Activated naive CD4-positive, alpha-beta T cell treated with anti-CD3 and anti-CD28 coated beads, Interleukin-2, amount 50 U/mL, for 24 hours (primary cell): ENCODE data around the gene PAN2.
"Not testable (repeated sequence)": the region's sequence is repeated elsewhere in the genome, so short reads cannot be mapped to it uniquely, and the experiment has no call there.

Experiments used
- H3K27ac Mint-ChIP-seq: one replicate; pipeline ENCODE4 v1.8.0; 2021; ENCODE audit warnings: mild to moderate bottlenecking, mixed read lengths
- H3K27me3 Mint-ChIP-seq: one replicate; pipeline ENCODE4 v1.8.0; 2021; ENCODE audit warnings: mixed read lengths
- H3K36me3 Mint-ChIP-seq: one replicate; pipeline ENCODE4 v1.8.0; 2021; ENCODE audit warnings: mixed read lengths
- H3K4me1 Mint-ChIP-seq: one replicate; pipeline ENCODE4 v1.8.0; 2021; ENCODE audit warnings: mixed read lengths
- H3K4me3 Mint-ChIP-seq: one replicate; pipeline ENCODE4 v1.8.0; 2021; ENCODE audit warnings: mild to moderate bottlenecking, mixed read lengths
- H3K9me3 Mint-ChIP-seq: one replicate; pipeline ENCODE4 v1.8.0; 2021; ENCODE audit warnings: mixed read lengths

PAN2 gene

DNA sequence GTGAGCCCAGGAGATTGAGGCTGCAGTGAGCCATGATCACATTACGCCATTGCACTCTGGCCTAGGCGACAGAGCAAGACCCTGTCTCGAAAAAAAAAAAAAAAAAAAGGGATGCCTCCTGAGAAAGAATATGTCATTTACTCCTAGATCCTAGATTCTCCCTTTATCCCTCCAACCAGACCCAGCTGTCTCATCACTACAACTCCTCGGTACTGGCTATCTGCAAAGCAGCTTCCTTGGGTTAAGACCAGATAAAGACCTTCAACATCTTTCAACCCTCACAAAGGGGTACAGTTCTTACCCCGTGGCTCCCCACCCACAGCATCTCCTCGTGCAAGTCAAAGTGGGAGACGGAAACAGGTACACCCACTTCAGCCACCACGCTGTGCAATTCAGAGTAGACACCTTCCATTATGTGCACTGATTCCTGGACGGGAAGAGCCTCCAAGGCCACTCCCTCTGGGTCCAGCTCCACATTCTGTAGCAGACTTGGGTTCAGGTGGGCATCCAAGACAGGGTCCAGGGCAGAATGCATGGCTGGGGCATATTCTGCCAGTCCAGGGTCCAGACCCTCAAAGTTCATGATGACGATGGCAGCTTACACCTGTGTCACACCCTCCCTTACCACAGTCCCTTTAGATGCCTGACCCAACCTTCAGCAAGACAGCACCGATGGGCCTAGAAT, 1.1 kb downstream of the PAN2 start:
- Mint-ChIP-seq H3K36me3 (peaks cover 7% of the 10 kb centered on the region), H3K9me3 (no peaks in the 10 kb centered on the region), H3K27ac (peak overlapping the region; percentile 100), H3K27me3 (no peaks in the 10 kb centered on the region), H3K4me3 (peak overlapping the region; percentile 97), H3K4me1 (peaks cover 32% of the 10 kb centered on the region)

- H3K4me1 Mint-ChIP-seq: peaks cover 19% of the 10 kb centered on the region
- no peak overlapping the region for H3K4me3 Mint-ChIP-seq
- H3K27ac Mint-ChIP-seq: peak overlapping the region; percentile 2
- H3K27me3 Mint-ChIP-seq: no peaks in the 10 kb centered on the region
- H3K36me3 Mint-ChIP-seq: peaks cover 9% of the 10 kb centered on the region
- H3K9me3 Mint-ChIP-seq: no peaks in the 10 kb centered on the region
Measured at GRCh38 chr12:56330936-56331490, 2.8 kb downstream of the PAN2 start.

DNA sequence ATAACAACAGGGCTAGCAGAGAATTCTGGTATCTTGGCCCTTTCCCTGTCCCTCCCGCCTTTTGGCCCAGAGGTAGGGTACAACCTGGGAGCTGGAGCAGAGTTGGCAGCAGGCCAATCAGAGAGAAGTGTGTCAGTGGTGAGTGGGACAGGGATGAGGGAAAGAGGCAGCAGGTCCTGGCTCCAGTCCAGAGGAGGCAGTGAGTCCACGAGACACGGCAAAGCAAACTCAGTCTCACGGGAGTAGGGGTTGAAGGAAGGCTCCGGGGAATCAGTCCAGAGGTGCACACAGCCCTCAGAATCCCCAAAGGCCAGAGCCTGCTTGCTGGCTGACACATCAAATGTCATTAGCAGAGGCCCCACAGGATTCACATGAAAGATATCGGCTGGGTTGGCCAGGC, 7.3 kb downstream of the PAN2 start:
- Mint-ChIP-seq H3K36me3 (peaks cover 15% of the 10 kb centered on the region), H3K4me1 (peaks cover 5% of the 10 kb centered on the region), H3K9me3 (no peaks in the 10 kb centered on the region), H3K27ac (no peak overlapping the region), H3K4me3 (no peak overlapping the region), H3K27me3 (no peaks in the 10 kb centered on the region)

GRCh38 chr12:56326126-56326525, 7.7 kb downstream of the PAN2 start:
- Mint-ChIP-seq H3K4me1 (peaks cover 1% of the 10 kb centered on the region), H3K4me3 (no peak overlapping the region), H3K27me3 (no peaks in the 10 kb centered on the region), H3K36me3 (peaks cover 13% of the 10 kb centered on the region), H3K9me3 (no peaks in the 10 kb centered on the region), H3K27ac (no peak overlapping the region)

DNA sequence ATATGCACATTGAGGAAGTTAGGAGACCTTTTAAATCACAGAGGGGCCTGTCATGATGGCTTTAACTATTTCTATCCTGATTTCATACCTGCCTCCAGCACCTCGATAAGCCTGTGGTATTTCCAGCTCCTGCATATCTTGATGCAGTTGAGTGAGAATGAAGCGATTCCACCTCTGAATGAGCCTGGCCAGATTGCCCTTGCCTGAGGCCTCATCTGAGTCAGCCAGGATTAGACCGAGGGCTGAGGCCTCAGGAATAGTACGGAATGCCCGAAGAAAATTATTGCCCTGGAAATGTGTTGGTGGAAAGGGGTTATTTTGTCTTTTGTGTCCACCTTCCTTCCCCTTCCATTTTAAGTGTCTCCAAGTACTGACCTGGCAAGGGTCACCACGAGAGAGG, 9.6 kb downstream of the PAN2 start:
- no peak overlapping the region for H3K4me3 Mint-ChIP-seq
- H3K27me3 Mint-ChIP-seq: no peaks in the 10 kb centered on the region
- H3K36me3 Mint-ChIP-seq: peaks cover 16% of the 10 kb centered on the region
- H3K27ac Mint-ChIP-seq: no peak overlapping the region
- H3K4me1 Mint-ChIP-seq: no peaks in the 10 kb centered on the region
- H3K9me3 Mint-ChIP-seq: no peaks in the 10 kb centered on the region

GRCh38 chr12:56321610-56322009, 12.2 kb downstream of the PAN2 start:
- H3K36me3 Mint-ChIP-seq, H3K9me3 Mint-ChIP-seq, H3K4me1 Mint-ChIP-seq, H3K4me3 Mint-ChIP-seq, H3K27me3 Mint-ChIP-seq, H3K27ac Mint-ChIP-seq: not testable (repeated sequence)

GRCh38 chr12:56321027-56321426, 12.8 kb downstream of the PAN2 start:
- Mint-ChIP-seq H3K27me3 (no peaks in the 10 kb centered on the region), H3K9me3 (no peaks in the 10 kb centered on the region), H3K4me3 (no peak overlapping the region), H3K36me3 (peaks cover 10% of the 10 kb centered on the region), H3K4me1 (no peaks in the 10 kb centered on the region), H3K27ac (no peak overlapping the region)

- H3K27ac Mint-ChIP-seq: no peak overlapping the region
- peaks cover 4% of the 10 kb centered on the region for H3K36me3 Mint-ChIP-seq
- peaks cover 12% of the 10 kb centered on the region for H3K4me1 Mint-ChIP-seq
- no peaks in the 10 kb centered on the region for H3K27me3 Mint-ChIP-seq
- no peak overlapping the region for H3K4me3 Mint-ChIP-seq
- H3K9me3 Mint-ChIP-seq: no peaks in the 10 kb centered on the region
Measured at GRCh38 chr12:56317675-56318074, 16.1 kb downstream of the PAN2 start.

GRCh38 chr12:56315622-56316473, 18.0 kb downstream of the PAN2 start, which contains the start of gene CNPY2:
Gene CNPY2, minus strand, starts transcription at chr12:56315988. Its CDS starts 771 bp downstream, at chr12:56315217.
- peak within 1 kb of the TSS; percentile 98 for H3K4me3 Mint-ChIP-seq
- H3K27ac Mint-ChIP-seq: peak within 1 kb of the TSS; percentile 97
- H3K4me1 Mint-ChIP-seq: peaks cover 12% of the 10 kb centered on the region
- H3K27me3 Mint-ChIP-seq: no peaks in the 10 kb centered on the region
- H3K9me3 Mint-ChIP-seq: no peaks in the 10 kb centered on the region
- H3K36me3 Mint-ChIP-seq: peaks cover 4% of the 10 kb centered on the region

DNA sequence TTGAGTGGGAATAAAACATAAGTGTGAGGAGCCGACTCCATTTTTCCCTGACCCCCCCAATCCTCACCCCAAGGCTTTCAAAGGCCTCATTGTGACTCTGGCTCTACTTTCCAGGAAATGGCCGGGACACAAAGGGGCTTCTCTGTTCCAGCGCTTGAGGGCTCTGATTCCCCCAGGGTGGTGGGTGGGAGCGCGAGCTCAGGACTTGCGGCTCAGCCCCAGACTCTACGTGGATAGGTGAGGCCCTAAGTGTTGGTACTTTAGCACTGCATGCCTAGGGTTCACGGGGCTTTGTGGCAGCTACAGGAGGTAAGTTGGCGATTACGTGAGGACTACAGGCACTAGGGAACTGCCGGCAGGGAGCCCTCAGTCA, 18.6 kb downstream of the PAN2 start:
- H3K9me3 Mint-ChIP-seq: no peaks in the 10 kb centered on the region
- H3K36me3 Mint-ChIP-seq: peaks cover 4% of the 10 kb centered on the region
- H3K4me1 Mint-ChIP-seq: peaks cover 12% of the 10 kb centered on the region
- H3K4me3 Mint-ChIP-seq: peak overlapping the region; percentile 98
- H3K27ac Mint-ChIP-seq: peak overlapping the region; percentile 97
- no peaks in the 10 kb centered on the region for H3K27me3 Mint-ChIP-seq

GRCh38 chr12:56311003-56311402, 22.8 kb downstream of the PAN2 start:
- Mint-ChIP-seq H3K9me3 (no peaks in the 10 kb centered on the region), H3K27ac (no peak overlapping the region), H3K4me1 (peaks cover 12% of the 10 kb centered on the region), H3K36me3 (peaks cover 2% of the 10 kb centered on the region), H3K4me3 (no peak overlapping the region), H3K27me3 (no peaks in the 10 kb centered on the region)

- H3K27ac Mint-ChIP-seq: no peak overlapping the region
- H3K9me3 Mint-ChIP-seq: no peaks in the 10 kb centered on the region
- H3K27me3 Mint-ChIP-seq: no peaks in the 10 kb centered on the region
- peaks cover 6% of the 10 kb centered on the region for H3K36me3 Mint-ChIP-seq
- no peak overlapping the region for H3K4me3 Mint-ChIP-seq
- H3K4me1 Mint-ChIP-seq: peaks cover 4% of the 10 kb centered on the region
Measured at GRCh38 chr12:56308714-56309113, 25.1 kb downstream of the PAN2 start.

GRCh38 chr12:56307221-56307965, 26.4 kb downstream of the PAN2 start:
- Mint-ChIP-seq H3K27me3 (no peaks in the 10 kb centered on the region), H3K36me3 (peaks cover 6% of the 10 kb centered on the region), H3K4me3 (no peak overlapping the region), H3K4me1 (peaks cover 5% of the 10 kb centered on the region), H3K27ac (no peak overlapping the region), H3K9me3 (no peaks in the 10 kb centered on the region)

GRCh38 chr12:56304872-56305590, 28.8 kb downstream of the PAN2 start:
- H3K27me3 Mint-ChIP-seq: no peaks in the 10 kb centered on the region
- H3K27ac Mint-ChIP-seq: no peak overlapping the region
- peaks cover 6% of the 10 kb centered on the region for H3K36me3 Mint-ChIP-seq
- no peak overlapping the region for H3K4me3 Mint-ChIP-seq
- H3K4me1 Mint-ChIP-seq: peaks cover 25% of the 10 kb centered on the region
- H3K9me3 Mint-ChIP-seq: no peaks in the 10 kb centered on the region

DNA sequence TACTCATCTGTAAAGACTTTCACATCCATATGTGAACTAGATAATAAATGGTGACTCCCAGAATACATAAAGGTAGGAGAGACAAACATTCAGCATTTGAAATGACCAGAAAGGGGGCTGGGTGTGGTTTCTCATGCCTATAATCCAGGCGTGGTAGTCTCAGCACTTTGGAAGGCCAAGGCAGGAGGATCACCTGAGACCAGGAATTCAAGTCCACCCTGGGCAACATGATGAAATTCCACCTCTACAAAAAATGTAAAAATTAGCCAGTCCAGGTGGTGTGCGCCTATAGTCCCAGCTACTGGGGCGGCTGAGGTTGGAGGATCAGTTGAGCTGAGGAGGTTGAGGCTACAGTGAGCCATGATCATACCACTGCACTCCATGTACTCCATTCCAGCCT, 29.5 kb downstream of the PAN2 start:
- peaks cover 4% of the 10 kb centered on the region for H3K36me3 Mint-ChIP-seq
- no peaks in the 10 kb centered on the region for H3K27me3 Mint-ChIP-seq
- peaks cover 25% of the 10 kb centered on the region for H3K4me1 Mint-ChIP-seq
- no peak overlapping the region for H3K27ac Mint-ChIP-seq
- H3K4me3 Mint-ChIP-seq: no peak overlapping the region
- no peaks in the 10 kb centered on the region for H3K9me3 Mint-ChIP-seq
